A549 treated with dexamethasone at 1 μM for 4 hours (cell line): ENCODE data around the gene GDPGP1. TPM values are rescaled to one million over a fixed set of nuclear protein-coding genes. Genes with fewer than 3 reads are reported as not detected.

ENCODE experiments used
- total RNA-seq: library from RNA; stranded (reverse); fragments of 200-300 nt; extraction: Qiagen RNA extraction; gene quantifications from 5 replicates; pipeline ENCODE4 v1.2.3, GENCODE V29; 2022

The GDPGP1 gene, protein sequence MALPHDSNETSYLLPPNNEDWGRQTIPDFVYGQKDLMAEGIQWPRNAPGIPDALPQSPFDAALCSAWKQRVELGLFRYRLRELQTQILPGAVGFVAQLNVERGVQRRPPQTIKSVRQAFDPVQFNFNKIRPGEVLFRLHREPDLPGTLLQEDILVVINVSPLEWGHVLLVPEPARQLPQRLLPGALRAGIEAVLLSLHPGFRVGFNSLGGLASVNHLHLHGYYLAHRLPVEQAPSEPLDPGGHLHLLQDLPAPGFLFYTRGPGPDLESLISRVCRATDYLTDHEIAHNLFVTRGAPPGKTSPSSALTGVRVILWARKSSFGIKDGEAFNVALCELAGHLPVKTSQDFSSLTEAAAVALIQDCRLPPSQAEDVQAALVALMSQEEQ
- 3.6 to 4.5 TPM (median 4.1 TPM) in 5 replicates for total RNA-seq

DNA sequence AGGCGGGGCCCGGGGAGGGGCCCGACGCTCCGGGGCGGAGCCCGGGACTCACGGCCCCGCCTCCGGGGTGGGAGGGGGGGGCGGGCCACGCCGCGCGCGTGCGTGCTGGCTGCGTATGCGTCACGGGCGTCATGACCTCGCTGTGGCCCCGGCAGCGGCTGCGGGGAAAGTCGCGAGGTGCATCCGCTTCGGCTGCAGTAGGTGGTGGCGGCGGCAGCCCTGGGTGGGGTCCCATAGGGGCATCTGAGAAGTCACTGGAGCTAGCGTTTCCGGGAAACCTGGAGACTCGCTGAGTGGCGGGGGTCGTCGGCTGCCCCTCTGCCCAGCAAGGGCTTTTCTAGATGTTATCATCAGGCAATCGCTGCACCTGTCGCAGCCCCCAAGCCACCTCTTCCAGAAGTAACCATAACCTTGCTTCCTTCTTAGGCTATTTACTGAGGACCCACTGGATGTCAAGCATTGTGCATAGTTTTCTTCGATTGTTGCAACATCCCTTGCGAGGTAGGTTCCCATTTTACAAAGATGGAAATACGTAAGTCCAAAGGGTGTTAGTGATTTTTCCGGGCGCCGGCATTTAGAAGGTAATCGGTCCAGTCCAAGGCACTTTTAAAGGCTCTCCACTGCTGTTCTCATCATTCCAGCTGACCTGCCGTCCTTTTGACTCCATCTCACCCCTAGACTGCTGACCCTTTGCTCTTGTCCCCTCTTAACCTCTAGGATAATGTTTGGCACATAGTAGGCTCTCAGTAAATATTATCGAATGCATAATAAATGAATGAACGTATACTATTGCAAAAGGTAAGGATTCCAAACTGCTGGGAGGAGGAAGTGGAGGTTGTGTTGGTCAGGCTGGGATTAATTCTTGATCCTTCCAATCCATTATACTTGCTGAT lies at the start of gene GDPGP1:
GDPGP1 (plus strand) TSS at position 114 of the 893 bp plus-strand sequence. CDS start 6,700 bp downstream, outside the sequence.

DNA sequence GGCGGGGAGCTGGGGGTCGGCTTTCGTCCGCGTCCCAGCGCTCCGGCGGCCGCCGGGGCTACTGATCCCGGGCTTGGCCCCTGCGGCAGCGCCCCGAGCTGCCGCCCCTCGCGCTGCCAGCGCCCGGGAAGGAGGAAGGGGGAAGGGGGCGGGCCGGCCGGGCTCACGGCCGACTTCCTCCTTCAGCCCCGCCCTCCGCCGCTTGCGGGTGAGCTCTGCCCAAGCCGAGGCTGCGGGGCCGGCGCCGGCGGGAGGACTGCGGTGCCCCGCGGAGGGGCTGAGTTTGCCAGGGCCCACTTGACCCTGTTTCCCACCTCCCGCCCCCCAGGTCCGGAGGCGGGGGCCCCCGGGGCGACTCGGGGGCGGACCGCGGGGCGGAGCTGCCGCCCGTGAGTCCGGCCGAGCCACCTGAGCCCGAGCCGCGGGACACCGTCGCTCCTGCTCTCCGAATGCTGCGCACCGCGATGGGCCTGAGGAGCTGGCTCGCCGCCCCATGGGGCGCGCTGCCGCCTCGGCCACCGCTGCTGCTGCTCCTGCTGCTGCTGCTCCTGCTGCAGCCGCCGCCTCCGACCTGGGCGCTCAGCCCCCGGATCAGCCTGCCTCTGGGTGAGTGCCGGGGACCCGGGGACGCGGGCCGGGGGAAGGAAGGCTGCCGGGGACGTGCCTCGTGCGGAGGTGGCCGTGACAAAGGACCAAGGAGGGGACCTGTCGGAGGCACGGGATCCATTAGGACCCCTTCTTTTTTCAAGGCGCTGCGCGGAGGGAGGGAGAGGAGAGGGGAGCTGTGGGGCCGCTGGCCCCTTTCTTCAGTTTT lies 32.7 kb upstream of the GDPGP1 start, which contains the start of gene SEMA4B:
SEMA4B (plus strand) TSS at position 201 of the 814 bp plus-strand sequence; CDS start at position 450, 249 bp downstream.

DNA sequence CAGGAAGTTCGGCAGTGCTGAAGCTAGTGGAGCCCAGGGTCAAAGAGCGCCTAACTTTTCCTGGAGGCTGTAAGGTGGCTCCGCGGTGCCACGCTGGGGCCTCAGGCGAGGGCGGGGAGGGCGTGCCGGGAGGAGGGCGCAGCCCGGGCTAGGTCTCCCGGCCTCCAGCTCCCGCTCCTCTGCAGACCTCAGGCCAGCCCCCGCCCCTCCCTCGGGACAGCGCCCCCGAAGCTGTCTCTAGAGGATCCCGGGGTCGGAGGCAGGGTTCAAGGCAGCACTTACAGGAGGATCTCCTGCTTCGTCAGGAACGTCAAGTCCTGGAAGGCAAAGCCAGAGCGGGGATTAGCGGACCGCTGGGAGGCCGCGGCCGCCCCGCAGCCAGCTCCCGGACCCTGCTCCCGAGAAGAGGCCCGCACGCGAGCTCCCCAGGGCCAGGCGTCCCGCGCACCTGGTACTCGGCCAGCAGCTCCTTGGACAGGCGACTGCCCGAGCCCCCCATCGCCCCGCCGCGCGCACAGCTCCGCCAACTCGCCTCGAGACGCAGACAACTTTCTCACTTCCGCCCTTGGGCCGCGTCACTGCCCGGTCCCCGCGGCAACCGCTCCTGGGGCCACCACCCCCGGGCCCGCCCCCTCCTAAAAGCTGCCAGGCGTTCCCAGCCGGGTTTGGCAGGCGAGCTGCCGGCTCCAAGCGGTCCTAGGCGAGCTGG lies 468 bp upstream of the GDPGP1 start, which contains the start of gene CIB1:
CIB1 (minus strand) TSS at position 555 of the 709 bp plus-strand sequence; CDS start at position 499, 56 bp downstream.

DNA sequence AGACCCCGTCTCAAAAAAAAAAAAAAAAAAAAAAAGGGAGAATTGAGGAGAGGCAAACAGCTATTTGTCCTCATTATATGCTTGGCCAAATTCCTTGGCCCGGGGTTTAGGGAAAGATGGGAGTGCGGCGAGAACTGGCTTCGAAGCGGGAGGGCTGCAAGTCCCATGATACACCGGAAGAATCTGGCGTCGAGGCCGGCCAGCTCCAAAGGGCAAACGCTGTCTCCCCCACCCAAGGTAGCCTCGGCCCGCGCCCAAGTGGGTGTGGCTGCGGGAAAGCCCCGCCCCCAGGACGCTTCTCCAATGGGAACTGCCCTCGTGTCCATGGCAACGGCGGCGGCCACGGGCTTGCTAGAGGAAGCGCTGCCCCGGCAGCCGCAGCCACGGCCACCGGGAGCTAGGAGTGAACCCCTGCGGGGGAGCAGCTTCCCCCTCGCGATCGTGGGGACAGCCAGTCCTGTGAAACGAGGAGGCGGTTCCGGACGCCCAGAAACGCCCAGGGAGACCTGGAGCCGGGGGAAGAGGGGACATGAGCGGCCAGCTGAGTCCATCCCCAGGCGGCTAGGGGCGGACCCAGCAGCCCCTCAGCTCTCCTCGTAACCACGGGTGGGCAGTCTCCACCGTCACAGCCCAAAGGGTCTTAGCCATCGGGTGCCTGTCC lies 15.3 kb downstream of the GDPGP1 start, which contains the start of gene TTLL13:
TTLL13 (plus strand) TSS at position 354 of the 661 bp plus-strand sequence. CDS start 1,075 bp downstream, outside the sequence.

DNA sequence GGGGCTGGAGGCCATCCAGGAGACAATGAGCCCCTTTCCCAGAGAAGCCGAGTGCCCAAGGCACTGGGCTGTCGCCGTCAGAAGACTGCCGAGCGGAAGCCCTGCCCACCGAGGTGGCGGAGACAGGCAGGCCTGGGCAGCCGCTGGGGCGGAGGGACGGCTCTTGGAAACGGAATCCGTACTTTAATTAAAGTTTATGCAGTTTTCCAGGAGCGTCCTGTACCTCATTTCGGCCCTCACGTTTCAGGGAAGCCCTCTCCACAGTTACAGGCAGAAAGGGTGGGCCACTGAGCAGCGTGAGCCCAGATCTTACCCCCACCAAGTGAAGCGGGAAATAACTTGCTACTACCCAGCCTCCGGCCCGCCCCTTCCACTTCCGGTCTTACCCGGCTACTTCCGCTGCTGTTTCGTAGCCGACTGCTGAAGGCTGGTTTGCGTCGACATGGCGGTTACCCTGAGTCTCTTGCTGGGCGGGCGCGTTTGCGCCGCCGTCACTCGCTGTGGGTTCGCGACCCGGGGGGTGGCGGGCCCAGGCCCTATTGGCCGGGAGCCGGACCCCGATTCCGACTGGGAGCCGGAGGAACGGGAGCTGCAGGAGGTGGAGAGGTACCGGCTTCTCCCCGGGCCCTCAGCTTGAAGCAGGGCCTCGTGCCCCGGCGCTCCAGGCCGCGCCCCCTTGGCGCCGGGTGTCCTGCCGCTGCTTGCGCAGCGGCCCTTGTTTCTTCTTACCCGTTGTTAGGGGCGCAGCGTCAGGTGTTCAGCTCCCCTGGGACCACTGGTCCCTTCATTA lies 31.5 kb downstream of the GDPGP1 start, which contains the start of gene NGRN:
NGRN (plus strand) TSS at position 402 of the 790 bp plus-strand sequence; CDS start at position 443, 41 bp downstream.

Other genes starting within 250 kb of the GDPGP1 start
- 12.5 to 19.9 TPM (median 17.5 TPM) in 5 replicates for gene ZNF710, start 232.9 kb upstream of the GDPGP1 start, total RNA-seq
- gene IDH2, start 131.7 kb upstream of the GDPGP1 start, total RNA-seq, result 38.9 to 51.0 TPM (median 45.3 TPM) in 5 replicates
- gene SEMA4B, start 32.9 kb upstream of the GDPGP1 start, total RNA-seq, result 51.9 to 80.6 TPM (median 71.1 TPM) in 5 replicates
- gene CIB1, start 268 bp upstream of the GDPGP1 start, total RNA-seq, result 184 to 200 TPM (median 193 TPM) in 5 replicates
- 0.09 to 0.25 TPM (median 0.12 TPM) in 5 replicates for gene TTLL13, start 15.3 kb downstream of the GDPGP1 start, total RNA-seq
- 102 to 114 TPM (median 108 TPM) in 5 replicates for gene NGRN, start 31.5 kb downstream of the GDPGP1 start, total RNA-seq
- 0.71 to 1.6 TPM (median 1.3 TPM) in 5 replicates for gene ZNF774, start 118.1 kb downstream of the GDPGP1 start, total RNA-seq
- gene IQGAP1, start 154.0 kb downstream of the GDPGP1 start, total RNA-seq, result 198 to 238 TPM (median 230 TPM) in 5 replicates